HUES64 (cell line): ENCODE measurements around the gene SULT1C4. TPM values are rescaled to one million over a fixed set of nuclear protein-coding genes. Genes with fewer than 3 reads are reported as not detected.

Experiments
- H3K27ac ChIP-seq: 2 replicates; pipeline ENCODE4 v1.7.0; 2013; ENCODE audit warnings: low read depth, low read length, inconsistent platforms
- H3K27me3 ChIP-seq: 2 replicates; pipeline ENCODE4 v1.6.1; 2013; ENCODE audit warnings: mild to moderate bottlenecking, low read length; ENCODE audit not compliant: insufficient read depth
- H3K36me3 ChIP-seq: 2 replicates; pipeline ENCODE4 v1.6.1; 2013; ENCODE audit warnings: mild to moderate bottlenecking, low read length; ENCODE audit not compliant: insufficient read depth
- H3K4me1 ChIP-seq: 2 replicates; pipeline ENCODE4 v1.6.1; 2013; ENCODE audit warnings: mild to moderate bottlenecking, low read length, moderate library complexity; ENCODE audit not compliant: insufficient read depth
- H3K4me3 ChIP-seq: 2 replicates; pipeline ENCODE4 v1.5.1; 2013; ENCODE audit warnings: mild to moderate bottlenecking, low read length, moderate library complexity
- H3K9ac ChIP-seq: 2 replicates; pipeline ENCODE4 v1.6.1; 2013; ENCODE audit warnings: mild to moderate bottlenecking, low read depth, low read length
- H3K9me3 ChIP-seq: 2 replicates; pipeline ENCODE4 v1.6.1; 2013; ENCODE audit warnings: low read depth, low read length; ENCODE audit not compliant: insufficient read depth
- WGBS: fragments of 150-250, 120-280 bp; methylation state at CpG from one replicate; pipeline ENCODE4 v1.1.7; 2013; ENCODE audit warnings: missing lambda C conversion rate; 5-methylcytosine and 5-hydroxymethylcytosine counted together
- polyA plus RNA-seq, 2 experiments: library from polyadenylated mRNA; stranded (reverse); fragments of 50-300 nt; gene quantifications; one replicate each; pipeline ENCODE4 v1.2.3, GENCODE V29; 2013

SULT1C4 gene
- polyA plus RNA-seq (2013, experiment 1 of 2): 2.9 TPM
- 6.3 TPM for polyA plus RNA-seq (2013, experiment 2 of 2)

GRCh38 chr2:108377815-108378630 lies at the start of gene SULT1C4:
SULT1C4 (plus strand) TSS chr2:108377954; CDS start chr2:108378338, 384 bp downstream.
- 0 out of 2 replicates have a peak within 1 kb of the TSS, but pooled peaks have one; percentile 7 for H3K27ac ChIP-seq
- H3K4me1 ChIP-seq: peaks cover 37% of the 10 kb centered on the region
- H3K4me3 ChIP-seq: peak within 1 kb of the TSS; percentile 25
- no peaks in the 10 kb centered on the region for H3K36me3 ChIP-seq
- H3K27me3 ChIP-seq: no peaks in the 10 kb centered on the region
- no peak within 1 kb of the TSS; the same call in 1 of the 2 replicates for H3K9ac ChIP-seq
- WGBS: 60% methylated on average over 13 of the region's 13 CpGs
- H3K9me3 ChIP-seq: no peaks in the 10 kb centered on the region

- no peak overlapping the region for H3K9ac ChIP-seq
- H3K27ac ChIP-seq: no peak overlapping the region
- H3K36me3 ChIP-seq: no peaks in the 10 kb centered on the region
- H3K9me3 ChIP-seq: no peaks in the 10 kb centered on the region
- WGBS: 97% methylated on average over 2 of the region's 2 CpGs
- no peaks in the 10 kb centered on the region for H3K4me1 ChIP-seq
- no peaks in the 10 kb centered on the region for H3K27me3 ChIP-seq
- no peak overlapping the region for H3K4me3 ChIP-seq
These were observed 48.0 kb upstream of the SULT1C4 start for GRCh38 chr2:108329771-108330170.

GRCh38 chr2:108330979-108331378 lies 46.8 kb upstream of the SULT1C4 start:
- Histone ChIP-seq H3K9me3 (no peaks in the 10 kb centered on the region), H3K27ac (no peak overlapping the region), H3K4me3 (no peak overlapping the region), H3K27me3 (no peaks in the 10 kb centered on the region), H3K9ac (no peak overlapping the region), H3K4me1 (no peaks in the 10 kb centered on the region), H3K36me3 (no peaks in the 10 kb centered on the region)
- WGBS: 87% methylated on average over 3 of the region's 3 CpGs

GRCh38 chr2:108345951-108346350 lies 31.8 kb upstream of the SULT1C4 start:
- no peak overlapping the region for H3K4me3 ChIP-seq
- WGBS: 95% methylated on average over 3 of the region's 3 CpGs

GRCh38 chr2:108346827-108347226 lies 30.9 kb upstream of the SULT1C4 start:
- no peak overlapping the region for H3K4me3 ChIP-seq
- peaks cover 5% of the 10 kb centered on the region; the same call in 1 of the 2 replicates for H3K4me1 ChIP-seq
- no peaks in the 10 kb centered on the region for H3K27me3 ChIP-seq
- no peaks in the 10 kb centered on the region for H3K36me3 ChIP-seq
- H3K27ac ChIP-seq: no peak overlapping the region
- H3K9ac ChIP-seq: no peak overlapping the region
- WGBS: 94% methylated on average over 2 of the region's 3 CpGs
- H3K9me3 ChIP-seq: no peaks in the 10 kb centered on the region

More at GRCh38 chr2:108345951-108346350, 31.8 kb upstream of the SULT1C4 start:
- Histone ChIP-seq H3K9me3 (no peaks in the 10 kb centered on the region), H3K27me3 (no peaks in the 10 kb centered on the region), H3K36me3 (no peaks in the 10 kb centered on the region), H3K4me1 (peaks cover 5% of the 10 kb centered on the region; the same call in 1 of the 2 replicates), H3K27ac (no peak overlapping the region), H3K9ac (no peak overlapping the region)

GRCh38 chr2:108347786-108348185 lies 30.0 kb upstream of the SULT1C4 start:
- no peak overlapping the region for H3K27ac ChIP-seq
- 63% methylated on average over 1 of the region's 3 CpGs for WGBS
- no peaks in the 10 kb centered on the region for H3K27me3 ChIP-seq
- H3K4me1 ChIP-seq: peaks cover 5% of the 10 kb centered on the region; the same call in 1 of the 2 replicates
- no peaks in the 10 kb centered on the region for H3K36me3 ChIP-seq
- H3K4me3 ChIP-seq: no peak overlapping the region
- H3K9ac ChIP-seq: no peak overlapping the region
- no peaks in the 10 kb centered on the region for H3K9me3 ChIP-seq

GRCh38 chr2:108348816-108349570 lies 28.8 kb upstream of the SULT1C4 start:
- H3K4me3 ChIP-seq: no peak overlapping the region
- H3K27ac ChIP-seq: no peak overlapping the region
- H3K4me1 ChIP-seq: peaks cover 5% of the 10 kb centered on the region; the same call in 1 of the 2 replicates
- no peaks in the 10 kb centered on the region for H3K27me3 ChIP-seq
- no peak overlapping the region for H3K9ac ChIP-seq
- 94% methylated on average over 5 of the region's 5 CpGs for WGBS
- no peaks in the 10 kb centered on the region for H3K9me3 ChIP-seq
- no peaks in the 10 kb centered on the region for H3K36me3 ChIP-seq

GRCh38 chr2:108349571-108349928 lies 28.2 kb upstream of the SULT1C4 start:
- no peak overlapping the region for H3K9ac ChIP-seq

GRCh38 chr2:108351889-108352288 lies 25.9 kb upstream of the SULT1C4 start:
- Histone ChIP-seq H3K36me3 (no peaks in the 10 kb centered on the region), H3K4me3 (no peak overlapping the region), H3K4me1 (peaks cover 5% of the 10 kb centered on the region; the same call in 1 of the 2 replicates), H3K9me3 (no peaks in the 10 kb centered on the region), H3K27ac (no peak overlapping the region), H3K9ac (no peak overlapping the region), H3K27me3 (no peaks in the 10 kb centered on the region)

More at GRCh38 chr2:108349571-108349928, 28.2 kb upstream of the SULT1C4 start:
- WGBS: 86% methylated on average over 2 of the region's 2 CpGs
- no peaks in the 10 kb centered on the region for H3K27me3 ChIP-seq
- H3K4me3 ChIP-seq: no peak overlapping the region
- H3K4me1 ChIP-seq: peaks cover 5% of the 10 kb centered on the region; the same call in 1 of the 2 replicates
- H3K9me3 ChIP-seq: no peaks in the 10 kb centered on the region
- H3K36me3 ChIP-seq: no peaks in the 10 kb centered on the region
- H3K27ac ChIP-seq: no peak overlapping the region

GRCh38 chr2:108354136-108354535 lies 23.6 kb upstream of the SULT1C4 start:
- Histone ChIP-seq H3K4me1 (no peaks in the 10 kb centered on the region), H3K27me3 (no peaks in the 10 kb centered on the region), H3K9ac (no peak overlapping the region), H3K9me3 (no peaks in the 10 kb centered on the region), H3K36me3 (no peaks in the 10 kb centered on the region), H3K4me3 (no peak overlapping the region), H3K27ac (no peak overlapping the region)
- 87% methylated on average over 5 of the region's 5 CpGs for WGBS
